Thoracic aorta (tissue), 2 donors: Measurements from ENCODE around the gene TGFBR2. TPM values are rescaled to one million over a fixed set of nuclear protein-coding genes. Genes with fewer than 3 reads are reported as not detected.

Experiments used
- ATAC-seq: fragments of 150-250 bp; one replicate; pipeline ENCODE4 v1.8.0; 2017; ENCODE audit warnings: low read depth; ENCODE audit not compliant: insufficient number of reproducible peaks, low FRiP score
- DNase-seq: peaks from one replicate; pipeline ENCODE4 v3.0.0-alpha.2; 2020; ENCODE audit warnings: low spot score
- H3K27ac ChIP-seq, 2 donors: fragments of 200-600 bp; sonication (generic); 1 replicate in 1 of 2; 2 replicates in 1 of 2; pipeline ENCODE4 v1.5.1; 2016; ENCODE audit warnings: mild to moderate bottlenecking in 2 of 2, moderate library complexity in 2 of 2
- H3K27me3 ChIP-seq: fragments of 200-600 bp; sonication (generic); replicated peaks from 2 replicates; pipeline ENCODE4 v1.6.0; 2016; ENCODE audit warnings: mild to moderate bottlenecking; ENCODE audit not compliant: insufficient read depth
- H3K36me3 ChIP-seq: fragments of 200-600 bp; sonication (generic); one replicate; pipeline ENCODE4 v1.5.1; 2016
- H3K4me1 ChIP-seq, 2 donors: fragments of 200-600 bp; sonication (generic); 1 replicate in 1 of 2; 2 replicates in 1 of 2; pipeline versions ENCODE4 v1.5.1 to v1.6.0; 2016; ENCODE audit warnings: low read depth in 2 of 2, mild to moderate bottlenecking in 1 of 2; ENCODE audit not compliant: control insufficient read depth in 1 of 2
- H3K4me3 ChIP-seq: fragments of 200-600 bp; sonication (generic); 2 replicates; pipeline ENCODE4 v1.5.1; 2016; ENCODE audit warnings: mild to moderate bottlenecking
- H3K9me3 ChIP-seq: fragments of 200-600 bp; sonication (generic); 2 replicates; pipeline ENCODE4 v1.5.1; 2016
- total RNA-seq, 2 donors: library from RNA; depleted of rRNA; stranded (reverse); fragments of >200 nt; gene quantifications; one replicate each; pipeline versions ENCODE4 v1.1.0 to v1.2.3, GENCODE V29; 2016
- TF ChIP-seq, protein P1 (sequence below): fragments of 200-600 bp; sonication (generic); IDR thresholded peaks from one replicate; pipeline ENCODE4 v1.5.1; 2019; ENCODE audit warnings: antibody characterized with exemption

TGFBR2 gene
- total RNA-seq, 2 donors from 2014 or later, result 250 to 355 TPM

DNA sequence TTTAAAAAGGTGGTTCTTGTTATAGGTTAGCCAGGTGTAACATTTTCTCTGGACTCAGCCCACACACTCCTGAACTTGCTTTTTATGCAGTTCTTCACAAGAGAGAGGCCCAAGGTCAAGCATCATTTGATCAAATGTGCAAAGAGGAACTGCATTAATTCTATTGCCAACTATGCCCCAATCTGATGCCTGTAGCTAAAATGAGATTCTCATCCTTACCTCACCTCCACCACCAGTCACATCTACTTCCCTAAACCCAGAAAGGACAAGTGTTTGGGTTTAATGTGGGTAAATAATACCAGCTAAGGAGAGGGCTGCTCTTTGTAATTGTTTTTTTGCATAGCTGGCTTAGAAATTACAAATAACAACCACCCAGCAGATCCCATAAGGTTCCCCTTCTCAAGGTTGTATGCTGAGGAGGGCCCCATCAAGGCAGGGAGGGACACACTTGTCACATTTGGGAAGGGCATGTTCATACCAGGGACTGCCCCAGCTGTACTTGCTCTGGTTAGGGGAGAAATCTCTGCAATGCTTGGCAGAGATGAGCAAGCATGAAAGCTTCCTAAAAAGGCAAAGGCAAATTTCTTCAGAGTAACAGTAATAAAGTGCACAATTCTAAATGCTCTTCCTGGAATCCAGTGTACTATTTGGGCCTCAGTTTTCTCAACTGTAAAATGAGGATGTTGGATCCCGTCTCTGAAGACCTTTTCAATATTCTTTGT lies 76.2 kb downstream of the TGFBR2 start:
- ATAC-seq (no peak), DNase-seq (no peak)
- Histone ChIP-seq H3K27me3 (no peaks in the 10 kb centered on the region), H3K27ac (peak overlapping the region; percentile 46 to 47), H3K9me3 (no peaks in the 10 kb centered on the region), H3K36me3 (peaks cover 18% of the 10 kb centered on the region), H3K4me3 (no peak overlapping the region), H3K4me1 (peaks cover 50 to 74% of the 10 kb centered on the region in 2 donors)
- TF ChIP-seq, protein P1, sequence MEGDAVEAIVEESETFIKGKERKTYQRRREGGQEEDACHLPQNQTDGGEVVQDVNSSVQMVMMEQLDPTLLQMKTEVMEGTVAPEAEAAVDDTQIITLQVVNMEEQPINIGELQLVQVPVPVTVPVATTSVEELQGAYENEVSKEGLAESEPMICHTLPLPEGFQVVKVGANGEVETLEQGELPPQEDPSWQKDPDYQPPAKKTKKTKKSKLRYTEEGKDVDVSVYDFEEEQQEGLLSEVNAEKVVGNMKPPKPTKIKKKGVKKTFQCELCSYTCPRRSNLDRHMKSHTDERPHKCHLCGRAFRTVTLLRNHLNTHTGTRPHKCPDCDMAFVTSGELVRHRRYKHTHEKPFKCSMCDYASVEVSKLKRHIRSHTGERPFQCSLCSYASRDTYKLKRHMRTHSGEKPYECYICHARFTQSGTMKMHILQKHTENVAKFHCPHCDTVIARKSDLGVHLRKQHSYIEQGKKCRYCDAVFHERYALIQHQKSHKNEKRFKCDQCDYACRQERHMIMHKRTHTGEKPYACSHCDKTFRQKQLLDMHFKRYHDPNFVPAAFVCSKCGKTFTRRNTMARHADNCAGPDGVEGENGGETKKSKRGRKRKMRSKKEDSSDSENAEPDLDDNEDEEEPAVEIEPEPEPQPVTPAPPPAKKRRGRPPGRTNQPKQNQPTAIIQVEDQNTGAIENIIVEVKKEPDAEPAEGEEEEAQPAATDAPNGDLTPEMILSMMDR, result no peak

DNA sequence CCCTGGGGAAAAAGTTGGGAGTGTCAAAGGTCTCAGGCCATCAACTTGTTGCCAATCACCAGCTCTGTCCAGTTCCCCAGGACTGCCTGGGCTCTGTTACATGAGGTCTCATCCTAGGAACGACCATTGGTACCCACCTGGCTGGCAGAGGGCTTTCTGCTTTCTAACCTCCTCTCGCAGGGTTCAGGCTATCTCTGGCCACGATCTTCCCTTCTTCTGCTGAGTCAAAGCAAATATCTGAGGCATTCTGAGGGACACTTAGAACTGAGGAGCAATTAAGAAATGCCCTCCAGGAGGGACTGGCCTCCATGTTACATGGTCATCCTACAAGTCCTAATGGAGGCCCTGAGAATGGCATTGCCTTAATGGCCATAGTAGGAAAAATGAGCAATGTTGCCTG lies 77.4 kb downstream of the TGFBR2 start:
- peaks cover 18% of the 10 kb centered on the region for H3K36me3 ChIP-seq
- no peaks in the 10 kb centered on the region for H3K27me3 ChIP-seq
- TF ChIP-seq, protein P1, result no peak
- peak overlapping the region in 1 of 2 donors; percentile 5 for H3K27ac ChIP-seq
- no peak for ATAC-seq
- H3K4me3 ChIP-seq, result no peak overlapping the region
- peaks cover 58 to 85% of the 10 kb centered on the region in 2 donors for H3K4me1 ChIP-seq
- DNase-seq, result no peak
- H3K9me3 ChIP-seq, result no peaks in the 10 kb centered on the region

DNA sequence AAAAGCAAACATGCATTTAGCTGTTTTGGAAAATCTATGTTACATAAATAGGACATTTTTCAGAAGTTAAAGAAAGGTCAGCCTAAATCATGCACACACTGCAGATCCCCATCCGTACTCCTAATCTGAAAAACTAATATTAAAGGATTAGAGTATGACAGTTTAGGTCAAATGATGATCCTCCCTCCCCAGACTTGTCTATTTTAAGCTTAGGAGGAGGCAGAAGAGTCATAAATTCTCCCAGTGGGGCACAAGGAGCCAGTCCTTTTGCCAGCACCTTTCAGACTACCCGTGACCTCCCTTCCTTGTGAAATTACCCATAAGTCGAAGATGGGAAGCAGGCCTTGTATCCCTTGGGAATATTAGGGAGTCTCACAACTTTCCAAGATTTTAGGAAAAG lies 78.0 kb downstream of the TGFBR2 start:
- TF ChIP-seq, protein P1, result no peak
- no peak for ATAC-seq
- peak overlapping the region; percentile 2 to 23 for H3K27ac ChIP-seq
- no peaks in the 10 kb centered on the region for H3K27me3 ChIP-seq
- H3K4me1 ChIP-seq, result peaks cover 64 to 87% of the 10 kb centered on the region in 2 donors
- H3K36me3 ChIP-seq, result peaks cover 13% of the 10 kb centered on the region
- H3K4me3 ChIP-seq, result no peak overlapping the region
- H3K9me3 ChIP-seq, result no peaks in the 10 kb centered on the region
- no peak for DNase-seq

DNA sequence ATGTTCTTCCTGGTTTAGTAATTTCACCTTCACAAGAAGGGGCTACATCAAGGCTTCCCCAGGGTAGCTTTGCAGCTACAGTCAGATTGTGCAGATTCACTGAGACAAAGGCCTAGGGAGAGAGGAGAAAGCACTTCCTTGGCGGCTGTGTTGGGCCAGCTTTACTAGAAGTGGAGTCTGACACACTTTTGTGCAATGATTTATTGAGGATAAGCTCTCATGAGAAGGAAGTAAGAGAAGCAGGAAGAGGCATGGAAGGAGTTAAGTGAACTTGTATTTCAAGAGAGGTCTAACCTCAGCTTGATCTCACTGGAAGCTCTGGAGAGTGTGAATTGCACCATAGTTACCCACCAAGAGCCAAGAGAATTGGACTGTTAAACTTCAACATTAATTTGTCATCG lies 78.9 kb downstream of the TGFBR2 start:
- no peak for ATAC-seq
- Histone ChIP-seq H3K36me3 (peaks cover 9% of the 10 kb centered on the region), H3K4me3 (no peak overlapping the region), H3K9me3 (no peaks in the 10 kb centered on the region), H3K27me3 (no peaks in the 10 kb centered on the region), H3K27ac (peak overlapping the region in 1 of 2 donors; percentile 23), H3K4me1 (peaks cover 71 to 95% of the 10 kb centered on the region in 2 donors)
- TF ChIP-seq, protein P1, result no peak
- no peak for DNase-seq

DNA sequence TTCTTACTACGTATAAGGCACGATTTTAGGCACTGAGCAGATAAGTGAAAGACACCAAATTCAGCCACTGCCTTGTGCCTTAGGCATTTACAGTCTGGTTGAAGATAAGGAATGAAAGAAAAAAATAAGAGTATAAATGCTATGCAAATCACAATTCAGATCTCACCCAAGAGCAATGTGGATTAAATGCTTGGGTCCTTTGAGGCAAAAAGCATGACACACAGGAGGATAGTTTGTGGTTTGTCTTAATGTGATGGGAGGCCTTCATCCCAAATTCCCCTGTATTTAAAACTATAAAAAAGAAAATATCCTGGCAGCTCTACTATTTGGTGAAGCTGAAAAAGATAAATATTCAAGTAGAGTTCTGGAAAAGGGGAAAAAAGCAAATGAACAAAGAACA lies 79.8 kb downstream of the TGFBR2 start:
- H3K27me3 ChIP-seq, result no peaks in the 10 kb centered on the region
- TF ChIP-seq, protein P1, result no peak
- H3K36me3 ChIP-seq, result peaks cover 9% of the 10 kb centered on the region
- DNase-seq (no peak), ATAC-seq (no peak)
- H3K4me1 ChIP-seq, result peaks cover 66 to 97% of the 10 kb centered on the region in 2 donors
- H3K27ac ChIP-seq, result peak overlapping the region; percentile 23 to 40
- no peak overlapping the region for H3K4me3 ChIP-seq
- no peaks in the 10 kb centered on the region for H3K9me3 ChIP-seq
